Activated B cell treated with CpG ODN at 0.5 μM for 24 hours (primary cell): ENCODE results near the gene MAEA. TPM values are rescaled to one million over a fixed set of nuclear protein-coding genes. Genes with fewer than 3 reads are reported as not detected.

Source experiments
- ATAC-seq: fragments of 200-7000 bp; cut with Tn5 transposase; one replicate; pipeline ENCODE4 v1.10.0; 2021; ENCODE audit warnings: low read depth, mild to moderate bottlenecking, moderate library complexity
- CTCF ChIA-PET: fragments of 350-600 bp; sonication (Branson Sonifier 250); formaldehyde crosslinking; loops from one replicate; lab custom pipeline; 2021; ENCODE audit warnings: antibody characterized with exemption; lab: Charles Lee
- POLR2A ChIA-PET: fragments of 350-600 bp; sonication (Branson Sonifier 250); formaldehyde crosslinking; loops from one replicate; lab custom pipeline; 2021; ENCODE audit warnings: antibody characterized with exemption; lab: Charles Lee
- DNase-seq: peaks from one replicate; pipeline ENCODE4 v3.0.0; 2022
- H3K27ac Mint-ChIP-seq: one replicate; pipeline ENCODE4 v1.8.0; 2020; ENCODE audit warnings: mixed read lengths
- H3K27me3 Mint-ChIP-seq: one replicate; pipeline ENCODE4 v1.8.0; 2021; ENCODE audit warnings: mixed read lengths
- H3K36me3 Mint-ChIP-seq: one replicate; pipeline ENCODE4 v1.8.0; 2021; ENCODE audit warnings: low read depth, mixed read lengths
- H3K4me1 Mint-ChIP-seq: one replicate; pipeline ENCODE4 v1.8.0; 2021; ENCODE audit warnings: mixed read lengths
- H3K4me3 Mint-ChIP-seq: one replicate; pipeline ENCODE4 v1.8.0; 2020; ENCODE audit warnings: mild to moderate bottlenecking, mixed read lengths
- H3K9me3 Mint-ChIP-seq: one replicate; pipeline ENCODE4 v1.8.0; 2020; ENCODE audit warnings: mixed read lengths
- CTCF ChIP-seq: fragments of 200-600 bp; IDR thresholded peaks from one replicate; pipeline ENCODE4 v1.8.0; 2022; ENCODE audit warnings: antibody characterized with exemption, mild to moderate bottlenecking
- intact Hi-C: fragments of 100-400 bp; cut with micrococcal nuclease; formaldehyde crosslinking; loops from one replicate; pipeline ENCODE4 v1.15.1; 2024
- total RNA-seq: library from RNA; stranded (reverse); gene quantifications from 2 replicates; pipeline ENCODE4 v1.2.3, GENCODE V29; 2022

Gene MAEA
- total RNA-seq, 1 donor from 2014 or later, result 73.7 TPM

DNA sequence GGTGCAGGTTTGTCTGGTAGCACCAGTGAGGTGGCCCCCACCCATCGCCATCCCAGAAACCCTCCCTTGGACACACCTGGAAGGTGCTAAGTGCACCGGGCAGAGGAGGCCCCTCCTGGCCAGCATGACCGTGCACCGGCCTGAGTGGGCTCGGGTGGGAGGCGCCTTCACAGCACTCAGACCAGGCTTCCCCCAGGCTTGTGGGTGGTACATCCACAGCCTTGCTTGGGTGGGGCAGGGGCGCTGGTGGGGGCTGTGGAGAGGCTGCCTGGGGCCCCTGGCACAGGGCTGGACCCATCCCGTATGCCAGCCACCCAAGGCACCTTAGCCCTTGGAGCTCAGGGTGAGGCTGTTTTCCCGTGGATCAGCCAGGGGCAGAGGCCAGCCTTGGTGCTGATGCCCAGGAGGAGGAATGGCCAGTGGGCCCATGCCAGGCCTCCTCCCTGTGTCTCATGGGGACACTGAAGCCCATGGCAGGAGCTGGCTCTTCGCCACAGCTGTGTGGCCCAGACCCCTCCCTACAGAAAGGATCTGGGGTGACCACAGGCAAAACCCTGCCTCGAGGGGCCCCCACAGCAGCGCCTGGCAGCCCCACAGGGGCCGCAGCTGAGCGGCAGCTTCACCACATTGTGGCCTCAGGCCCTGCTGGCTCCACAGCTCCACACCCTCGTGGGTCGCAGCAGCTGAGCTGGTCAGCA is 95.1 kb downstream of the MAEA start:
- H3K4me3 Mint-ChIP-seq, result no peak overlapping the region
- TF ChIP-seq CTCF, result no peak
- CTCF ChIA-PET, result no interaction called here
- peaks cover 35% of the 10 kb centered on the region for H3K36me3 Mint-ChIP-seq
- H3K27me3 Mint-ChIP-seq, result no peaks in the 10 kb centered on the region
- no peaks in the 10 kb centered on the region for H3K4me1 Mint-ChIP-seq
- peaks cover 11% of the 10 kb centered on the region for H3K9me3 Mint-ChIP-seq
- intact Hi-C loops, result no loop called here
- no peak overlapping the region for H3K27ac Mint-ChIP-seq
- no peak for ATAC-seq
- POLR2A ChIA-PET, result no interaction called here
- DNase-seq, result peak; percentile 12

- CTCF ChIA-PET, result no interaction called here
- peaks cover 39% of the 10 kb centered on the region for H3K36me3 Mint-ChIP-seq
- H3K4me1 Mint-ChIP-seq, result no peaks in the 10 kb centered on the region
- H3K9me3 Mint-ChIP-seq, result peaks cover 11% of the 10 kb centered on the region
- ATAC-seq, result no peak
- DNase-seq, result peak; percentile 11
- H3K4me3 Mint-ChIP-seq, result no peak overlapping the region
- intact Hi-C loops, result no loop called here
- POLR2A ChIA-PET, result no interaction called here
- TF ChIP-seq CTCF, result no peak
- no peak overlapping the region for H3K27ac Mint-ChIP-seq
- H3K27me3 Mint-ChIP-seq, result no peaks in the 10 kb centered on the region
These were observed 96.0 kb downstream of the MAEA start for GRCh38 chr4:1385373-1386340.

Other genes with a start within 250 kb of the MAEA start
- 2.1 and 2.4 TPM in 2 replicates for gene RNF212, start 176.3 kb upstream of the MAEA start, total RNA-seq
- 2.2 and 3.4 TPM in 2 replicates for gene SPON2, start 117.3 kb upstream of the MAEA start, total RNA-seq
- 162 and 175 TPM in 2 replicates for gene CTBP1, start 40.8 kb upstream of the MAEA start, total RNA-seq
- gene UVSSA, start 57.3 kb downstream of the MAEA start, total RNA-seq, result 31.7 and 35.2 TPM in 2 replicates
- not detected in 2 replicates for gene NKX1-1, start 116.6 kb downstream of the MAEA start, total RNA-seq